Panc1 (cell line): ENCODE measurements around the gene RNF20. TPM values are rescaled to one million over a fixed set of nuclear protein-coding genes. Genes with fewer than 3 reads are reported as not detected.

Experiments
- ATAC-seq: fragments of 200-7000 bp; cut with Tn5 transposase; 2 replicates; pipeline ENCODE4 v1.9.1; 2020; ENCODE audit warnings: mild to moderate bottlenecking, moderate library complexity
- BruUV-seq: library from RNA; stranded (reverse); fragments of 400-500 nt; replicated peaks from 2 replicates; lab custom pipeline; 2021; lab: Mats Ljungman, UMichigan
- CTCF ChIA-PET: fragments of 300-600 bp; sonication (Branson Sonifier 250); formaldehyde crosslinking; loops from one replicate; lab custom pipeline; 2022; ENCODE audit warnings: antibody characterized with exemption; lab: Charles Lee
- POLR2A ChIA-PET: fragments of 300-600 bp; sonication (Branson Sonifier 250); formaldehyde crosslinking; loops from one replicate; lab custom pipeline; 2022; ENCODE audit warnings: antibody characterized with exemption; lab: Charles Lee
- DNase-seq: peaks from one replicate; pipeline ENCODE4 v3.0.0-alpha.2; 2010; ENCODE audit warnings: low read depth, low spot score
- H3K27ac ChIP-seq: 2 replicates; pipeline ENCODE4 v1.5.1; 2011; ENCODE audit warnings: mild to moderate bottlenecking, low read length, inconsistent platforms
- H3K27me3 ChIP-seq: fragments of 200-500 bp; sonication (Bioruptor generic); 2 replicates; pipeline ENCODE4 v1.6.0; 2014; ENCODE audit warnings: low read length, inconsistent platforms; ENCODE audit not compliant: control insufficient read depth, insufficient read depth
- H3K36me3 ChIP-seq: fragments of 200-500 bp; sonication (Bioruptor generic); 2 replicates; pipeline ENCODE4 v1.5.1; 2014; ENCODE audit warnings: inconsistent platforms, mild to moderate bottlenecking, low read length, moderate library complexity; ENCODE audit not compliant: control insufficient read depth, insufficient read depth
- H3K4me1 ChIP-seq: 2 replicates; pipeline ENCODE4 v1.5.1; 2011; ENCODE audit warnings: inconsistent platforms, mild to moderate bottlenecking, low read length, moderate library complexity; ENCODE audit not compliant: control insufficient read depth, insufficient read depth
- H3K4me3 ChIP-seq, 2 experiments: 2 replicates each; pipeline ENCODE4 v1.5.1; 2011 to 2012; ENCODE audit warnings: low read depth in 2 of 2, low read length in 2 of 2, mild to moderate bottlenecking in 2 of 2, inconsistent platforms in 1 of 2, moderate library complexity in 1 of 2
- H3K9me3 ChIP-seq: fragments of 200-500 bp; sonication (Bioruptor generic); 2 replicates; pipeline ENCODE4 v1.5.1; 2014; ENCODE audit warnings: low read depth, mild to moderate bottlenecking, inconsistent platforms, low read length, moderate library complexity; ENCODE audit not compliant: control insufficient read depth, insufficient read depth
- CTCF ChIP-seq: fragments of 450-650 bp; IDR thresholded peaks from 2 replicates; pipeline ENCODE4 v1.5.1; 2017; ENCODE audit warnings: mild to moderate bottlenecking
- POLR2AphosphoS5 ChIP-seq: IDR thresholded peaks from 2 replicates; pipeline ENCODE4 v1.6.1; 2012; ENCODE audit warnings: mild to moderate bottlenecking, low read depth, low read length, moderate library complexity
- REST ChIP-seq, 2 experiments: IDR thresholded peaks; 2 replicates each; pipeline ENCODE4 v1.6.1; 2011 to 2012; ENCODE audit warnings: low read depth in 2 of 2, control low read depth in 1 of 2, low read length in 1 of 2, mild to moderate bottlenecking in 1 of 2, moderate library complexity in 1 of 2; ENCODE audit not compliant: insufficient read depth in 1 of 2
- SIN3A ChIP-seq: IDR thresholded peaks from 2 replicates; pipeline ENCODE4 v1.6.1; 2012; ENCODE audit warnings: low read depth, mild to moderate bottlenecking, low read length, moderate library complexity, borderline replicate concordance; ENCODE audit not compliant: insufficient read depth
- TCF7L2 ChIP-seq: IDR thresholded peaks from 2 replicates; pipeline ENCODE4 v1.6.1; 2011; ENCODE audit warnings: mild to moderate bottlenecking, low read depth, low read length, inconsistent platforms
- in situ Hi-C: cut with HindIII; loops from 2 replicates; pipeline ENCODE4 v1.10.0; 2016; ENCODE audit warnings: low sequenced_read_pairs, low pct_unique_long_range_greater_than_20kb
- intact Hi-C: fragments of 100-400 bp; cut with micrococcal nuclease; formaldehyde crosslinking; loops from one replicate; pipeline ENCODE4 v1.10.0; 2022; ENCODE audit not compliant: unreplicated experiment
- total RNA-seq: library from RNA; stranded (reverse); gene quantifications from one replicate; pipeline ENCODE4 v1.2.1, GENCODE V29; 2021; ENCODE audit not compliant: unreplicated experiment

The RNF20 gene
- total RNA-seq, 1 experiment from 2014 or later, result 37.5 TPM

DNA sequence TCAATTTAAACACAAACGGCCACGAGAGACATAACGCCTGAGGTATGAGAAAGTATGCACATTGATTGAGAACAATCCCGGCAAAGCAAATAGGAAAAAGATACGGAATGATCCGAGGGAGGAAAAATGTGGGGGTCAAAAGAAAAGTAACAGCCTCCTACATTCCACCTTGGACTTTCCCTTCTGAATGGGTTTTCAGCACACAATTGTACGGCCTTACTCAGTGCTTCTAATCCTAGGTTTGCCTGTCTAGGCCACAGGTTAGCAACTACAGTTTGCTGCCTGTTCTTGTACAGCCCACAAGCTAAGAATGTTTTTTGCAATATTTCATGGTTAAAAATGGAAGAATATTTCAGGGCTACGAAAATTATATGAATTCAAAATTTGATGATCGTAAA lies 46.2 kb upstream of the RNF20 start:
- intact Hi-C loops (no loop called here), in situ Hi-C loops (no loop called here)
- CTCF ChIA-PET, result interaction anchor here (0.9 to 1.4 kb wide), 2 partner anchors 22 to 43 kb away, joined by 3 read pairs; no protein-coding TSS in a partner anchor
- H3K36me3 ChIP-seq, result no peaks in the 10 kb centered on the region
- peak overlapping the region; percentile 94 for H3K27ac ChIP-seq
- ATAC-seq, result peak; percentile 26
- H3K27me3 ChIP-seq, result no peaks in the 10 kb centered on the region
- DNase-seq, result no peak
- TF ChIP-seq CTCF (0 out of 2 replicates have a peak, but pooled peaks have one; percentile 31), POLR2AphosphoS5 (no peak)
- peaks cover 16% of the 10 kb centered on the region for H3K4me1 ChIP-seq
- POLR2A ChIA-PET, result no interaction called here
- H3K9me3 ChIP-seq, result no peaks in the 10 kb centered on the region
- BruUV-seq, result no TSS peak
- H3K4me3 ChIP-seq, result peak overlapping the region; percentile 59 to 62

- in situ Hi-C loops (no loop called here), intact Hi-C loops (no loop called here)
- ATAC-seq, result no peak; the same call in 1 of the 2 replicates
- Histone ChIP-seq H3K4me3 (no peak overlapping the region), H3K27ac (no peak overlapping the region), H3K4me1 (no peaks in the 10 kb centered on the region), H3K36me3 (no peaks in the 10 kb centered on the region), H3K9me3 (no peaks in the 10 kb centered on the region), H3K27me3 (no peaks in the 10 kb centered on the region)
- TF ChIP-seq POLR2AphosphoS5 (no peak), TCF7L2 (no peak), SIN3A (no peak), CTCF (no peak), REST (IDR thresholded peaks at IDR 0.05; ENCODE audit: insufficient read depth in 1 of 2, low read depth in 2 of 2, low read length in 1 of 2) (no peak)
- DNase-seq, result no peak
- no TSS peak for BruUV-seq
- CTCF ChIA-PET, result no interaction called here
- POLR2A ChIA-PET, result no interaction called here
Measured at GRCh38 chr9:101495810-101496209, 37.8 kb upstream of the RNF20 start.

GRCh38 chr9:101498323-101498722 lies 35.3 kb upstream of the RNF20 start:
- H3K4me3 ChIP-seq, result no peak overlapping the region
- no peak for TF ChIP-seq CTCF
- no peak for TF ChIP-seq REST (IDR thresholded peaks at IDR 0.05; ENCODE audit: insufficient read depth in 1 of 2, low read depth in 2 of 2, low read length in 1 of 2)
- no peak for TF ChIP-seq TCF7L2
- no peak for TF ChIP-seq SIN3A
- TF ChIP-seq POLR2AphosphoS5, result no peak
- ChIA-PET POLR2A (no interaction called here), CTCF (no interaction called here)
- in situ Hi-C loops (no loop called here), intact Hi-C loops (no loop called here)
- H3K27ac ChIP-seq, result no peak overlapping the region
- no peaks in the 10 kb centered on the region for H3K27me3 ChIP-seq
- H3K9me3 ChIP-seq, result no peaks in the 10 kb centered on the region
- BruUV-seq, result no TSS peak
- no peak for ATAC-seq
- H3K36me3 ChIP-seq, result no peaks in the 10 kb centered on the region
- H3K4me1 ChIP-seq, result no peaks in the 10 kb centered on the region
- no peak for DNase-seq
